SIG-M5 treated with dmso at 0.1 percent for 504 hours (cell line): ENCODE results near the gene FHOD3.

Experiments used
- DNase-seq: peaks from one replicate; lab custom pipeline; 2025; ENCODE audit not compliant: unreplicated experiment; lab: John Stamatoyannopoulos, UW

The FHOD3 gene

GRCh38 chr18:36403896-36404820 lies 106.6 kb downstream of the FHOD3 start:
- no peak for DNase-seq

- DNase-seq, result no peak
Observed at GRCh38 chr18:36405611-36406010, 108.1 kb downstream of the FHOD3 start.

- DNase-seq, result no peak
Observed at GRCh38 chr18:36406805-36407204, 109.3 kb downstream of the FHOD3 start.

GRCh38 chr18:36408606-36409005 lies 111.1 kb downstream of the FHOD3 start:
- no peak for DNase-seq

GRCh38 chr18:36409779-36410178 lies 112.3 kb downstream of the FHOD3 start:
- DNase-seq, result no peak

GRCh38 chr18:36410346-36410745 lies 112.8 kb downstream of the FHOD3 start:
- no peak for DNase-seq

- no peak for DNase-seq
Observed at GRCh38 chr18:36411745-36412168, 114.2 kb downstream of the FHOD3 start.

GRCh38 chr18:36412778-36413177 lies 115.3 kb downstream of the FHOD3 start:
- DNase-seq, result no peak

- DNase-seq, result no peak
Observed at GRCh38 chr18:36415171-36415570, 117.7 kb downstream of the FHOD3 start.

GRCh38 chr18:36415625-36416024 lies 118.1 kb downstream of the FHOD3 start:
- DNase-seq, result no peak

- DNase-seq, result no peak
Observed at GRCh38 chr18:36419188-36419899, 121.8 kb downstream of the FHOD3 start.

- DNase-seq, result no peak
Observed at GRCh38 chr18:36419900-36420531, 122.5 kb downstream of the FHOD3 start.

GRCh38 chr18:36420826-36421225 lies 123.3 kb downstream of the FHOD3 start:
- no peak for DNase-seq

GRCh38 chr18:36424741-36425142 lies 127.2 kb downstream of the FHOD3 start:
- no peak for DNase-seq

- DNase-seq, result no peak
Observed at GRCh38 chr18:36427369-36427768, 129.9 kb downstream of the FHOD3 start.

GRCh38 chr18:36427831-36428230 lies 130.3 kb downstream of the FHOD3 start:
- no peak for DNase-seq

- DNase-seq, result no peak
Observed at GRCh38 chr18:36428431-36429029, 131.0 kb downstream of the FHOD3 start.

GRCh38 chr18:36432880-36433555 lies 135.5 kb downstream of the FHOD3 start:
- DNase-seq, result no peak

GRCh38 chr18:36436387-36436786 lies 138.9 kb downstream of the FHOD3 start:
- no peak for DNase-seq

- DNase-seq, result no peak
Observed at GRCh38 chr18:36440614-36441013, 143.1 kb downstream of the FHOD3 start.
